ENCODE results near the gene CORO6. TPM values are rescaled to one million over a fixed set of nuclear protein-coding genes. Genes with fewer than 3 reads are reported as not detected.

Gene CORO6
- total RNA-seq, 1 experiment from 2014 or later, result 2.3 TPM

DNA sequence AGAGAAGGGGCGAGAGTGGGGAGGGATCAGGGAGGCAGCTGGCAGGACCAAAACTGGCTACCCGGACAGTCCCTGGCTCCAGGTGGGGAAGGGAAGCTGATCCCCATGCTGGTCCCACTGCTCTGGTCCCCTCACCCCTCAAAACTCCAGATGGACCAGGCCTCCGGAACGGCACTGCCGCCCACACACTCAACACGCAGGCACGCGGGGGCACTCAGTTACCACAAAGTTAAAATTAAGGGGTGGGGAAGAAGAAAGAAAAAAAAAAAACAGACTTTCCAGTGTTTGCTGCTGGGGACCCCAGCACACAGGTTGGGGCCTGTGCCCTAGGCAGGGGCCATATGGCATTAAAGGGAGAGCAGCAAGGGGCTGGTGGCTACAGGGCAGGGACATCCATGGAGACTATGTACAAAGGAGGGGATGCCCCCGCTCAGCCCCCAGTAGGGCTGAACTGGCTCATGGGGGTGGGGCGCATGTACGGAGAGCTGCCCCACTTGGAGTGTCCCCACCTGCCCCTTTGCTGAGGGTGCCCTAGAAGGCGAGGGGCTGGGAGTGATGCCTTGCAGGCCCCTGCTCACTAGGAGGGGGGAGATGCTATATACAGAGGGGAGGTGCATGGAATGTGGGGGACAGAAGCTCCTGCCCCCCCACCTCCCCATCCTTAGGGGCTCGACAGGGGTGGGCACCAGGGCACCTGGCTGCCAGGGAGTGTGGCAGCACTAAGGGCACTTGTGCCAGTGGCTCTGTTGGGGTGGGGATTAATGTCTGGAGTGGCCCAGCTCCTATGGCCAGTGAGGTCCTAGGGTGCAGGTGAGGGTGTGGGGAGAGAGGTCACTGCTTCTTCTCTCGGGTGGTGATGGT lies 48.6 kb downstream of the CORO6 start:
- WGBS (ENCODE audit: extremely low coverage, insufficient read length, low lambda C conversion rate), result no CpG with 5 or more reads among the region's 14 CpGs

More for the DNA sequence above, 48.6 kb downstream of the CORO6 start:
- Histone ChIP-seq H3T11ph (ENCODE audit: low read length) (no peak overlapping the region), H4K8ac (replicated peaks; ENCODE audit: insufficient read length, low read depth, low read length) (no peak overlapping the region), H2AFZ (ENCODE audit: low read length) (no peak overlapping the region), H3K4ac (ENCODE audit: low read depth, low read length) (no peak overlapping the region), H3K79me1 (ENCODE audit: insufficient read depth, low read depth, low read length, poor library complexity, severe bottlenecking) (no peaks in the 10 kb centered on the region), H3K23ac (ENCODE audit: insufficient read length, low read depth, low read length) (no peak overlapping the region), H3K4me2 (ENCODE audit: insufficient read depth, insufficient read length, low read length) (no peak overlapping the region), H2BK12ac (ENCODE audit: insufficient read length, low read depth, low read length) (no peak overlapping the region), H3K18ac (ENCODE audit: insufficient read length, low read depth, low read length) (no peak overlapping the region), H3K56ac (ENCODE audit: insufficient read length, low read depth, low read length) (no peak overlapping the region), H4K5ac (ENCODE audit: insufficient read length, low read depth, low read length) (no peak overlapping the region), H4K91ac (ENCODE audit: insufficient read length, low read depth, low read length) (no peak overlapping the region), H3K4me1 (ENCODE audit: insufficient read depth, low read length) (no peaks in the 10 kb centered on the region), H3K23me2 (ENCODE audit: insufficient read length, low read depth, low read length, poor library complexity, severe bottlenecking) (peaks cover 4% of the 10 kb centered on the region), H3K27ac (ENCODE audit: insufficient read length, low read depth, low read length) (no peak overlapping the region), H2AK5ac (ENCODE audit: insufficient read length, low read length) (no peak overlapping the region), H3K27me3 (ENCODE audit: insufficient read depth, low read length) (no peaks in the 10 kb centered on the region; the same call in 1 of the 2 replicates), H2BK15ac (ENCODE audit: low read depth, low read length) (no peak overlapping the region), H3K9ac (ENCODE audit: extremely low read depth, insufficient read length, low read length) (no peak overlapping the region), H2BK120ac (ENCODE audit: low read depth, low read length, poor library complexity, severe bottlenecking) (no peak overlapping the region), H2BK5ac (ENCODE audit: insufficient read length, low read length) (no peak overlapping the region), H3K14ac (ENCODE audit: insufficient read depth, low read length) (no peak overlapping the region), H3K79me2 (ENCODE audit: insufficient read depth, low read length) (no peaks in the 10 kb centered on the region), H4K20me1 (ENCODE audit: control insufficient read depth, insufficient read depth, insufficient read length) (peaks cover 2% of the 10 kb centered on the region), H3K9me3 (ENCODE audit: control insufficient read depth, low read depth, low read length) (no peaks in the 10 kb centered on the region), H2BK20ac (ENCODE audit: low read depth, low read length, poor library complexity, severe bottlenecking) (no peak overlapping the region)
- H3K4me1 Mint-ChIP-seq, result peaks cover 5 to 13% of the 10 kb centered on the region in 2 experiments
- DNase-seq, result no peak
- peaks cover 10 to 52% (median 41%) of the 10 kb centered on the region in 3 experiments; a peak in 6 of 7 replicates for H3K36me3 Mint-ChIP-seq (ENCODE audit: insufficient read depth in 1 of 3, low read depth in 3 of 3)
- TF ChIP-seq, protein P1, sequence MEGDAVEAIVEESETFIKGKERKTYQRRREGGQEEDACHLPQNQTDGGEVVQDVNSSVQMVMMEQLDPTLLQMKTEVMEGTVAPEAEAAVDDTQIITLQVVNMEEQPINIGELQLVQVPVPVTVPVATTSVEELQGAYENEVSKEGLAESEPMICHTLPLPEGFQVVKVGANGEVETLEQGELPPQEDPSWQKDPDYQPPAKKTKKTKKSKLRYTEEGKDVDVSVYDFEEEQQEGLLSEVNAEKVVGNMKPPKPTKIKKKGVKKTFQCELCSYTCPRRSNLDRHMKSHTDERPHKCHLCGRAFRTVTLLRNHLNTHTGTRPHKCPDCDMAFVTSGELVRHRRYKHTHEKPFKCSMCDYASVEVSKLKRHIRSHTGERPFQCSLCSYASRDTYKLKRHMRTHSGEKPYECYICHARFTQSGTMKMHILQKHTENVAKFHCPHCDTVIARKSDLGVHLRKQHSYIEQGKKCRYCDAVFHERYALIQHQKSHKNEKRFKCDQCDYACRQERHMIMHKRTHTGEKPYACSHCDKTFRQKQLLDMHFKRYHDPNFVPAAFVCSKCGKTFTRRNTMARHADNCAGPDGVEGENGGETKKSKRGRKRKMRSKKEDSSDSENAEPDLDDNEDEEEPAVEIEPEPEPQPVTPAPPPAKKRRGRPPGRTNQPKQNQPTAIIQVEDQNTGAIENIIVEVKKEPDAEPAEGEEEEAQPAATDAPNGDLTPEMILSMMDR (conservative IDR thresholded peaks at IDR 0.05), result no peak
- H3K27ac Mint-ChIP-seq, result peak overlapping the region in 1 of 3 experiments; percentile 28; a peak in 1 of 7 replicates
- peaks cover 13% of the 10 kb centered on the region for H3K27me3 Mint-ChIP-seq (ENCODE audit: low read depth)
- no peaks in the 10 kb centered on the region for H3K9me3 Mint-ChIP-seq
- H3K4me3 Mint-ChIP-seq, result no peak overlapping the region
